ENCODE results near the gene FOXL3.

FOXL3 gene

DNA sequence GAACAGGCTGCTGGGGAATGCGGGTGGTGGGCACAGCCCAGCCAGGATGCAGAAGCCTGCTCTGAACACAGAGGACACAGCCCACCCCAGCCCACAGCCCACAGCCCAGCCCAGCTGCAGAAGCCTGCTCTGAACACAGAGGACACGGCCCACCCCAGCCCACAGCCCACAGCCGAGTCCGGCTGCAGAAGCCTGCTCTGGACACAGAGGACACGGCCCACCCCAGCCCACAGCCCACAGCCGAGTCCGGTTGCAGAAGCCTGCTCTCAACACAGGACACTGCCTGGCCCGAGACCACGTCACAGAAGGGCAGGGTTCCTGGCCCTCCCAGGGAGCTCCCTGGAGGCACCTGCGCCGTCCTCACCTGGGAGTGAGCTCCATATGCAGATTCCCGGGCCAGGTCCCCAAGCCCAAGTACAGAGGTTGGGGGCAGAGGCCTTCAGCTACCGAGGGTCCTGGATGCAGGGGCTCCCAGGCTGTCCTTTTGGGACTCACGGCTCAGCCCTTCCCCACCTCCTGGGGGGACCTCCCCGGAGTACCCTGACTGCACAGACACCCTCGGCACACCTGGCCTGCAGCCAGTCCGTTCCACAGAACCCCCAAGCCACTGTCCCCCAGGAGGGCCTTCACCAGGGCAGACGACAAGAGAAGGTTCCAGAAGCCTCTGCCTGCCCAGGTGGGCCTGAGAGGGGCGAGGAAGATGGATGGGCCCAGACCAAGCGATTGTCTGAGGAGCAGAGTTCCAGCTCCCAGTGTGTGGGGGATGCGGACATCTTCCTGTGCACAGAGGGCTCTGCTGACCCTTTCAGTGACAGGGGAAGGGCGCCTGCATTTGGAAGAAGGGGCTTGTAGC lies 23.7 kb upstream of the FOXL3 start:
- DNase-seq (ENCODE audit: extremely low spot score, insufficient read length, low read depth) (no peak), FAIRE-seq (no peak)

DNA sequence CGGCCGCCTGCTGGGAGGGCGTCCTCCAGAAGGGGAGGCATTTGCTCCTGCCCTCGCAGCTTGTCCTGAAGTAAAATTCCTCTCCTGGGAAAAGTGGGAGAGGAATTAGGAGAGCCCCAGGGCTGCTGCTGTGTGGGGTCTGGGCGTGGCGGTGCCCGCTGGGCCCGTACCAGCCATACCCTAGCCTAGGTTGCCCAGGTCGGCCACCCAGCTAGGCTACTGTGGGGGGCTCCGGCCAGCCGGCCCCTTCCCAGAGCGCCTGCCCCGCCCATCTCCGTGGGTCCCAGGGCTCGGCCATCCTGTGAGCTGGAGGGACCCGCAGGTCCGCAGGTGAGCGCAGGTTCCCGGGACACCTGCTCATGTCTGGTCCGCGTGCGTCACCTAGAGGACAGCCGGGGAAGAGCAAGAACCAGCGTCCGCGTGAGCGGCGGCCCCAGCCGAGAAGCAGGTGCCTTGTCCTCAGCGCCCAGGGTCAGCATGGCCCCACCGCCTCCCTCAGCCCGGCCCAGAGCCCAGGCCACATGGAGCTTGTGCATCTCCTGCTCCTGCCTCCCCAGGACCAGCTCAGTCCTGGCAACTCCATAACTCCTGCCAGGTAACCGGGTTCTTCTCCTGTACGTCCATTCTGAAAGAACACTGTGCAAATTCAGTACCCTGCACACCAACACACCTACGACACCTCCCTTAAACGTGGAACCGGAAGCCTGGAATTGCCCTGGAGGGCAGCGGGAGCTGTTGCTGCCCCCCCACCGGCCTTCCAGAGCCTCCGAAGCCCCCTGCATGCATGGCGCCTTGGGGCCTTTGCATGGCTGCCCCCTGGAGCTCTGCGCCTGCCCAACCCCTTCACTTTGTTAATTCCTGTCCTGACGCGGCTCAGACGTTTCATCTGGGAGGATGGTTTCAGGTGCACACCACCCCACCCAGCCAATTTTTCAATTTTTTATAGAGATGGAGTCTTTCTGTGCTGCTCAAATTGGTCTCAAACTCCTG lies 22.8 kb upstream of the FOXL3 start:
- DNase-seq (ENCODE audit: extremely low spot score, insufficient read length, low read depth) (no peak), FAIRE-seq (no peak)

DNA sequence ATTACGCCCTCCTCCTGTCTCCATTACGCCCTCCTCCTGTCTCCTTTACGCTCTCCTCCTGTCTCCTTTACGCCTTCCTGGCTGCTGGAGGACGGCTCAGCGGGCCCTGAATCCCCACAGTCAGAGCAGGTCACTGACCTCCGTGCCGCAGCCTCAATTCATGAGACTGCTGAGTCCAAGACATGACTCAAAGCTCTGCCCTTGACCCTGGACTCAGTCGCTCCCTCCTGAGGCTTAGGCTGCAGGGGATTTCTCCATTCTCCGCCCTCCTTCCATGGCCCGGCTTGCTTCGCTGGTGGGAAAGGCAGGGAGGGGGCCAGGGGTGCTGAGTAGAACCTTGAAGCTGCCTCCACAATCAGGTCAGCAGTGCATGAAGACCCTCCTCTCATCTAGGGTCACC lies 21.0 kb upstream of the FOXL3 start:
- DNase-seq (ENCODE audit: extremely low spot score, insufficient read length, low read depth) (no peak), FAIRE-seq (no peak)

DNA sequence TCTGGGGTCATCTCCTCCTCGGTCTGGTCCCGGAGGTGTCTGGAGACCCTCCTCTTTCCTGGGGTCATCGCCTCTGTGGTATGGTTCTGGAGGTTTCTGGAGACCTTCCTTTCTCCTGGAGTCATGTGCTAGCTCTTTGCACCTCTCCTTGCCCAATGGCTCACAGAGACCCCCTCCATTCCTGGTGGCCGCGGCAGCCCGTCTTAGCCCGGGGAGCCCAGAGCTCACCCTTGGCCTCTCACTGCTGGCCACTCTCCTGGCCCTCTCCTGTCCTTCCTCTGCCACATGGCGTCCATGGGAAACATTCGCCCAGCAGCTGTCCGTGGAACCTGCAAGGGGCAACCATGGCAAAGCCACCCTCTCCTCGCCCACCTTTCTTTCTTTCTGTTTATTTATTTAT lies 20.2 kb upstream of the FOXL3 start:
- DNase-seq (ENCODE audit: extremely low spot score, insufficient read length, low read depth) = no peak
- no peak for FAIRE-seq

DNA sequence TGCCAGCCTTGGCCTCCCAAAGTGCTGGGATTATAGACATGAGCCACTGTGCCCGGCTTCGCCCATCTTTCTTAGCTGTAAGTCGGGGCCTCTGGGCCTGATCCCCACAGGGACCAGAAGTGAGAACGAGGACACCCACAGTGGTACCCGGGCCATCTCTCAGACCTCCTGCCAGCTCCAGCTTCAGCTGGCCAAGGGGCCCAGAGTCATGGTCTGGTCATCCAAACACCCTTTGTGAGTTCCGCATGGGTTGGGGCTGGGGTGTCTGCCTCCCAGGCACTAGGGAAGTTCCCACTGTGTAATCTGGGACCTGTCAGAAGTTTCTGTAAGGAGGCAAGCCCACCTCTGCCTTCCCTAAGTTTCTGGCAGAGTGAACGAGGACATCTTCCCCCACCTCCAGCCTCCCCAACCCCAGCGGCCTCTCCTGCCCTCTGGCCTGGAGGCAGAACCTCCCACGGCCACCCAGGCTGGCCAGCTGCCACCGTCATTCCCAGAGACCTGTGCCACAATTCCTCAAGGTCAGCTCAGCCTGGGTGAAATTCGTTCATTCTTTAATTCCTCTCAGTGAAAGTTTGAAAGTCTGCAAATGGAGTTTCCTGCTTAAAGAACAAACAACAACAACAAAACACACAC lies 19.5 kb upstream of the FOXL3 start:
- FAIRE-seq (no peak), DNase-seq (ENCODE audit: extremely low spot score, insufficient read length, low read depth) (no peak)

DNA sequence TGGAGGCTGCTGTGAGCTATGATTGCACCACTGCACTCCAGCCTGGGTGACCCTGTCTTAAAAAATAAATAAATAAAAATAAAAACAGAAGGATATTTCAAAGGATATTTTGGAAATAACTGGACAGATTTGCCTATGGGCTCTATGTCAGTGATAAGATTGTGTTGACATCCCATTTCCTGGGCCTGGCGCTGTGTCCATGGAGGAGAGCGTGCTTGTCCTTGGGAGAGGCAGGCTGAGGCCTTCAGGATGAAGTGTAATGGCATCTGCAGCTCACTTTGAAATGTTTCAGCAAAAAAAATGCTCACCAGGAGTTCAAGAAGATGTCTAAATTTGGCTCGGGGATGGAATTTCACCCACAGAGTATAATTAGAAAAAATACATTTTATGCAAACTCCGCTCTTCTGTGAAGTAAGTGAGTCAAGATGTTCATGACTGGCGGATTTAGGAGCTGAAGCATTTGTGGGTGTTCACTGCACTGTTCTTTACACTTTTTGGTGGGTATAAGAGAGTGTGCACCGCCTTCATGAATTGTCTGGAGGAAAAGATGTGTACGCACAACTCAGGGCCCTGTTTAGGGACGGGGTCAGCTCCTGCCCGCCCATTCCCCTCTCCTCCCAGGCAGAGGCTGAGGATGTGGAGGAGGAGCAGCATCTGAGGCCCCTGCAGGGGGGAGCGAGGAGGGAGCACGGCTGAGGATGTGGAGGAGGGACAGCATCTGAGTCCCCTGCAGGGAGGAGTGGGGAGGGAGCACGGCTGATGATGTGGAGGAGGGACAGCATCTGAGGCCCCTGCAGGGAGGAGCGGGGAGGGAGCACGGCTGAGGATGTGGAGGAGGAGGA lies 18.5 kb upstream of the FOXL3 start:
- no peak for FAIRE-seq
- DNase-seq (ENCODE audit: extremely low spot score, insufficient read length, low read depth) = no peak

DNA sequence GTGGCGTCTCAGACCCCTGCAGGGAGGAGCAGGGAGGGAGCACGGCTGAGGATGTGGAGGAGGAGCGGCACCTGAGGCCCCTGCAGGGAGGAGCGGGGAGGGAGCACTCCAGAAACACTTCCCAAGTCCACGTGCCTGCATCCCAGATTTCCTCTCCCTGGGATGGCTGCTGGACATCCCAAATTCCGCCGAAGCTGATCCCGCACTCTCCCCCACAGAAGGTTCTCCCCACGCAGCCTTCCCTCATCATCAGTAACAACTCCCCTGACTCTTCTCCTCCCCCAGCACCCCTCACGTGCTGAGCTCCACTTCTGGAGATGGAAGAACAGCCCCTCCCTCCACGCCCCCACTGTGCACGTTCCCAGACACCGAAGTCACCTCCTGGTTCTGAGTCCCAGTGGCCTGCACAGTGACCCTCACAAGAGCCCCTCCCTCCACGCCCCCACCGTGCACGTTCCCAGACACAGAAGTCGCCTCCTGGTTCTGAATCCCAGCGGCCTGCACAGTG lies 17.8 kb upstream of the FOXL3 start:
- no peak for FAIRE-seq
- no peak for DNase-seq (ENCODE audit: extremely low spot score, insufficient read length, low read depth)

DNA sequence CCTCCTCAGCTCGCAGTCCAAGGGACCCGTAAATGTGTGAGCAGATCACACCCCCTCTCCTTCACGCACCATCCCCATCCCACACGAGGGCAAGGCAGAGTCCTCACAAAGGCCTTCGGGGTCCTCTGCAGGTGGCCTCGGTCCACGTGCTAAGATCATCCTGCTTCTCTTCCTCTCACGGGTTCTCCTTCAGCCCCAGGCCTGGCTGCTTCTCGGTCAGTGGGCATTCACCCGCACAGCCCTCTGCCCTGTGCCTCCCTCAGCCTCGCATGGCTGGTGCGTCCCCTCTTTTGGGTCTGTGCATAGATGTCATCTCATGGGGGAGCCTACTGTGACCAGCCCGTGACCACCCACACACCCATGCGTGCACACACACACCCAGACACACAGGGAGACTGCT lies 17.3 kb upstream of the FOXL3 start:
- DNase-seq (ENCODE audit: extremely low spot score, insufficient read length, low read depth) = no peak
- no peak for FAIRE-seq

DNA sequence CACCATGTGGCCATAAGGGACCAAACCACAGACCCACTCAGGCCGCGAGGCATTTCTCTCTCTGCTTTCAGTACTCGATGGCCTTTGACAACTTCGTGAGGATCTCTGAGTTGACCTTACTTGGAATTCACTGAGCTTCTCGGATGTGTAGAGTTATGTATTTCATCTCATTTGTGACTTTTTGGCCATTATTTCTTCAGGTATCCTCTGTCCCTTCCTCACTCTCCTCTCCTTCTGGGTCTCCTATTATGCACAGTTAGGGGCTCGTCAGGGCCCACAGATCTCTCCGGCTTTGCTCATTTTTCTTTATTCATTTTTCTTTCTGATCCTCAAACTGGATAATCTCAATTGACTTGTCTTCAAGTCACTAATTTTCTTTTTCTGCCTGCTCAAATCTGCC lies 16.6 kb upstream of the FOXL3 start:
- FAIRE-seq = no peak
- DNase-seq (ENCODE audit: extremely low spot score, insufficient read length, low read depth) = no peak

DNA sequence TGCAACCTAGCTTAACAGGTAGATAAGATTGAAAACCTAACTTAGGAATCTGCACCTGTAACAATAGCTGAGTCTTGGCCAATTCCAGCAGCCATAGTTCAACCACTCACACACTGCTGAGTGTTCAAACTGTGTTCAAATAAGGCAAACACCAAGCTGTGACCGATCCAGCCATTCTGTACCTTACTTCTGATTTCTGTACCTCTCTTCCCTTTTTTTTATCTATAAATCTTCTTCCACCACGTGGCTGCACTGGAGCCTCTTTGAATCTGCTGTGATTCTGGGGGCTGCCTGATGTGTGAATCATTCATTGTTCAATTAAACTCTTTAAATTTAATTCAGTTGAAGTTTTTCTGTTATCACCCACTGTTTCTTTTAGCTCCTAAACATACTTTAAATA lies 15.7 kb upstream of the FOXL3 start:
- FAIRE-seq = no peak
- no peak for DNase-seq (ENCODE audit: extremely low spot score, insufficient read length, low read depth)

DNA sequence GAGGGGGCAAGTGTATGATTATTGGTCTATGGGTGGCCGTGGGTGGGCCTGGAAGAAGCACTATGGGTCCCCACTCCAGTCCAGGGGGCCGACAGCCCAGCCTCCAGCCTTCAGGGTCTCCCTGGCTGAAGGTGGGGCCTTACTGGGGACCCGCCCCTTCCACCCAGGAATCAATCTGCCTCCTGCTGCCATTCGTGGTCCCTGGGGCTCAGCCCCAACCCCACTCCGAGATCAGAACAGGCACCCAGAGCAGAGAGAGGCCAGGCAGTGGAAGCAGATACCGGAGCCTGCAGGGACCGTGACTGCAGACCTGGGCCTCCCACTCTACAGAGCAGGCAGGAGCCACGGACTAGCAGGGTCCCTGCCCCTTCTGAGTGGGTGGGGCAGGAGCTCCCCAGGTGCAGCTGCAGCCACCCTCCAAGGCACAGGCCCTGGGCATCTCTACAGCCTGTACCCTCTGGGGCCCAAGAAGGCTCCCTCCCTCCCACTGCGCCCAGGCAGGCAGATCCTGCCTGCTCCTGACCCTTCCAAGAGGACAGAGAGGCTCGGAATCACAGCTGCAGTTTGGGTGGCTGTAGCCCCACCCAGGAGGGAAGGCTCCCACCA lies 13.6 kb upstream of the FOXL3 start:
- no peak for FAIRE-seq
- DNase-seq (ENCODE audit: extremely low spot score, insufficient read length, low read depth) = no peak

DNA sequence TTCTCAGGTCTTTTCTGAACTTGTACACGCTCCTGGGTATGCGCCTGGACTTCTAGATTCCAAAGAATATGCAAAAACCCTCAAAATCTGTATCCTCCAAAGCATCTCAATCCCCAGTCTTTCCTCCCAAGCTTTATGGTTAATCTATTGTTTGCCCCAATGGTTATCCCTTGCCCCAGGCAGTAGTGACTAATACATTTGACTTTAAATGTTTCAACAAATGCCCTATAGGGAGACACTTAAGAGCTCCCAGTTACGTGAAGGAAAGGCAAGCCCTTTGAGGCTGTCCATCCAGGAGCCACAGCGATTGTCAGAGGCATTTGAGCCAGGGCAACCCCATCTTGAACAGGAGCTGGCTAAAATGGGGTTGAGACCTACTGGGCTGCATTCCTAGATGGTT lies 12.7 kb upstream of the FOXL3 start:
- no peak for DNase-seq (ENCODE audit: extremely low spot score, insufficient read length, low read depth)
- FAIRE-seq = no peak

DNA sequence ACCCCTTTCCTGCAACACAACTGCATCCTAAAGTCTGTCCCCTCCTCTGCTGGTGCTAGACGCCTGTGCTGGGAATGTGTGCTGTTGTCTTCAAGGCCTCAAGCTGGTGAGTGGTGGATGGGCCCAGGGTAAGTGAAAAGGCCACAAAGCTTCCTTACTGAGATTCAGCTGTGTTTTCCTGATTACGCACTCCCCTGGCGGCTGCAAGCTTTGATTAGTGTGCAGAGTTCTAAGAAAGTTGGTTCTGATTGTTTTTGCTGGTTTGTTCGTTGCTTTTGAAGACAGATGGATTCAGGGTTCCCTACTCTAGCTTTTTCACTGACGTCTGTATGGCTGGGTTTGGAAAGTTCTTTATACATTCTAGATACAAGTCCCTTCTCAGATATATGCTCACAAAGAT lies 11.9 kb upstream of the FOXL3 start:
- DNase-seq (ENCODE audit: extremely low spot score, insufficient read length, low read depth) (no peak), FAIRE-seq (no peak)

DNA sequence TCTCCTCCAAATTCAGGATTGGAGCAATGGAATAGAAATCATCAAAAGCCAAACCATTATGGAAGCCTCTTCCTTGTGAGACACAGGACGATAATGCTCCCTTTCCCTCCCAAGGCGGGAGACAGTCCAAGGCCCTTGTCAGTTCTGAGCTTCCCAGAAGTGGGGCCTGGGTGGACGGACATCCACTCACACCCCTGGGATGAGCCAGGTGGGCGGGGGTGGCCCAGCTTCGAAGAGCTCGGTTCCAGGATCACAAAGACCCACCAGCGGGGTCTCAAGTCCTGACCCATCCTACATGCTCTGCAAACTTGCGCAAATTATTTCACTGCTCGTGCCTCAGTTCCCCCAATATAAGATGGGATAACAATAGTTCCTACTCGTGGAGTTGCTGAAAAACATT lies 10.1 kb upstream of the FOXL3 start:
- no peak for FAIRE-seq
- DNase-seq (ENCODE audit: extremely low spot score, insufficient read length, low read depth) = no peak

DNA sequence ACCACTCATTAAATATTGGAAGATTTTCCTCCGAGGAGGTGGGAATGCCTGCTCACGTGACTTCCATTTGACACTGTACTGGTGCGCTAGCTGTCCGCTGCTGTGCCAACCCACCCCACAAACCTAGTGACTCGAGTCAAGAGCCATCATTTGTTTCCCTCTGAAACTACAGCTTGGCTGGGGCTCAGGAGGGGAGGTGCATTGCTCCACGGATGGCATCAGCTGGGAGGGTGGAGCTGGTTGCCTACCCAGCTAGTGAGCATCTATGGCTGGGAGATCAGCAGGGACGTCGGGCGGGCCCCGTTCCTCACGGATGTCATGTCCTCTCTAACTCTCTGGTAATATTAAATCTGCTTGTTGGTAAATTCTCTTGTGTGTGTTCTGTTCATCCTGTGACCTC lies 9.5 kb upstream of the FOXL3 start:
- no peak for FAIRE-seq
- no peak for DNase-seq (ENCODE audit: extremely low spot score, insufficient read length, low read depth)

DNA sequence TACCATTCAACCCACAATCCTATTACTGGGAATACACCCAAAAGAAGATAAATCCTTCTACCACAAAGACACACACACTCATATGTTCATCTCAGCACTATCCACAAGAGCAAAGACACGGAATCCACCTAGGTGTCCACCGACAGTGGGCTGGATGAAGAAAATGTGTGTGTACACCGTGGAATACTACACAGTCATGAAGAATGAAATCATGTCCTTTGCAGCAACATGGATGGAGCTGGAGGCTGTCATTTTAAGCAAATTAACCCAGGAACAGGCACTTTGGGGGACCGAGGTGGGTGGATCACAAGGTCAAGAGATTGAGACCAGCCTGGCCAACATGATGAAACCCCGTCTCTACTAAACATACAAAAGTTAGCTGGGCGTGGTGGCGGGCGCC lies 8.3 kb upstream of the FOXL3 start:
- DNase-seq (ENCODE audit: extremely low spot score, insufficient read length, low read depth) (no peak), FAIRE-seq (no peak)

DNA sequence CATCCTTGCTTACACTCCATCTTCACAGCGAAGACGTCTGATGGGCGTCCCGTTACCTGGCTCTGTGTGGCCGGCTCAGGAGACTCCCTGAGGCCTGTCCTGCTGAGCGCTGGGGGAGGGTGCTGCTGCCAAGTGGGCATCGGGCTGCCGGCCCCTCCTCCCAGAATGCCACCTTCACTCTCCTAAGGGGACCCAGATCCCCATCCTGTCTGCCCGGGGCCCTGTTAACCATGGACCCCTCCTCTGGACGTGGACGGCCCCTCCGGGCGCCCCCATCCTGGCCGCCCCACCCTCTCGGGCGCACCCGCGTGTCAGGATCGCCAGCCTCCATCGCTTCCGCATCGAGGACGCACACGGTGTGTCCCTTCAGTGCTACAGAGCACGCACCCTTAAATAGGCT lies 7.3 kb upstream of the FOXL3 start:
- DNase-seq (ENCODE audit: extremely low spot score, insufficient read length, low read depth) = no peak
- FAIRE-seq = no peak

DNA sequence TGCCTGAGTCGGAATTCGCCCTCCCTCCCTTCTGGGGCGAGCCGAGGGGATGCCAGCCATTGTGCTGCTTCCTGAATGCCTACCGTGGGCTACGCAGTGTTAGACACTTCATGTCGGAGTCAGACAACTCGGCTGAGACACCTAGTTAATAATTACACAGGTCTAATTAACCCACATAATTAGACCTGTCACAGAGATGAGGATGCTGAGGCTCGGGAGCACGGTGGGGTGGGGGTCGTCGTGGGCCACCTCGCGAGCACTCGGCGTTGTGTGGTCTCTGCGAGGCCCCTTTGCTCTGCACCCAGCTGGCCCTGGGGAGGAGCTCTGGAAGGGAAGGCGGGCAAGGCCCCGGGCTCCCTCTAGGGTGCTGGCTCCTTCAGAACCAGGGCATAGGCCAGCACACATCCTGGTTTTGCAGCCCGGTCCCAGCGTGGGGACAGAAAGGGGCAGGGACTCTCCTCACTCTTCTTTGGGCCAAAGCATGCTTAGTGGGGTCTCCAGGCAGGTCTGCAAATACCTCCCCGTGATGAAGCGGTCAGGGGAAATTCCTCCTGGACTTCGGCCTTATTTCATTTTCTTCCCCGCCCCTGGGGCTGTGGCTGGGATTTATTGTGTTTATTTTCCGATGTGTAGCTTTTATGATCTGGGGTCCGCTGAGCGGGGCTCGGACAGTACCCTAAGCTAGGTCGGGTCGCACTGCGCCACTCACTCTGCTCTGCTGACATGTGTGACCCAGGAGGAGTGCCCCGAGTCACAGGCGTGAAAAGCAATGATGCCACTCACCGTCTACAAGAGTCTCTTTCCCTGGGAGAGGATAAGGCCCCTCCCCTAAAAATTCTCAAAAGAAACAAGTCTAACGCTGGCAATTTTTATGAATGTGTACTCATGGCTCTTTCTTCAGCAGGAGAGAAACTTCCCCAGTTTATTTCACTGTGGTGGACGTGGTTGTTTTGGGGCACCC lies 4.9 kb upstream of the FOXL3 start:
- no peak for FAIRE-seq
- DNase-seq (ENCODE audit: extremely low spot score, insufficient read length, low read depth) = no peak

Data from GM18507 (cell line).